ENCODE results near the gene PRKCA.

GRCh38 chr17:66467766-66468165, 165.4 kb downstream of the PRKCA start:
- TF ChIP-seq CBX5 (IDR thresholded peaks at IDR 0.05; ENCODE audit: borderline replicate concordance, low read depth) (no peak), MAX (CRISPR knock-in tag; IDR thresholded peaks at IDR 0.05) (no peak), SREBF2 (CRISPR knock-in tag; IDR thresholded peaks at IDR 0.05) (no peak), BRF1 (IDR thresholded peaks at IDR 0.05; ENCODE audit: borderline replicate concordance, extremely low read depth, insufficient read length) (no peak)

Measured in K562 (cell line).